HCT116 (cell line): Measurements from ENCODE around the gene ZNF322. TPM values are rescaled to one million over a fixed set of nuclear protein-coding genes. Genes with fewer than 3 reads are reported as not detected.

Experiments used
- ATAC-seq: fragments of 200-7000 bp; cut with Tn5 transposase; 2 replicates; pipeline ENCODE4 v1.9.1; 2020; ENCODE audit warnings: mild to moderate bottlenecking, moderate library complexity
- BruUV-seq: library from RNA; stranded (reverse); fragments of 400-500 nt; replicated peaks from 2 replicates; lab custom pipeline; 2021; lab: Mats Ljungman, UMichigan
- CTCF ChIA-PET: fragments of 300-600 bp; sonication (Branson Sonifier 250); formaldehyde crosslinking; loops from one replicate; lab custom pipeline; 2021; ENCODE audit warnings: antibody characterized with exemption; lab: Charles Lee
- POLR2A ChIA-PET: fragments of 300-600, 350-600 bp; sonication (Branson Sonifier 250); formaldehyde crosslinking; loops from one replicate; lab custom pipeline; 2021; ENCODE audit warnings: antibody characterized with exemption; lab: Charles Lee
- RAD21 ChIA-PET, 2 experiments: fragments of 300-600 bp; sonication (Branson Sonifier 250); formaldehyde crosslinking; loops; one replicate each; lab custom pipeline; 2023; ENCODE audit warnings: low total read pairs in 2 of 2; ENCODE audit not compliant: uncharacterized antibody in 2 of 2, unreplicated experiment in 2 of 2, low non-redundant PET in 1 of 2; lab: Charles Lee
- DNase-seq: peaks from one replicate; pipeline ENCODE4 v3.0.0-alpha.2; 2010; ENCODE audit warnings: low read depth, low spot score
- H2AFZ ChIP-seq: fragments of 200-600 bp; shearing (Covaris generic), sonication (generic); 2 replicates; pipeline ENCODE4 v1.6.1; 2017; ENCODE audit warnings: low read depth, mixed run types, mixed read lengths, antibody characterized with exemption, low read length; ENCODE audit not compliant: poor library complexity, severe bottlenecking
- H3K27ac ChIP-seq: 2 replicates; pipeline ENCODE4 v1.5.1; 2012; ENCODE audit warnings: low read depth, low read length
- H3K27me3 ChIP-seq: fragments of 200-600 bp; sonication (generic); 2 replicates; pipeline ENCODE4 v1.6.1; 2016; ENCODE audit warnings: mixed run types, low read length, mixed read lengths; ENCODE audit not compliant: insufficient read depth
- H3K36me3 ChIP-seq, 2 experiments: fragments of 200-500 bp in 1 of 2; fragments of 200-600 bp in 1 of 2; sonication (Bioruptor generic) in 1 of 2; sonication (generic) in 1 of 2; 2 replicates each; pipeline versions ENCODE4 v1.5.1 to v1.6.1; 2014 to 2016; ENCODE audit warnings: low read length in 2 of 2, inconsistent platforms in 1 of 2, mixed read lengths in 1 of 2, mixed run types in 1 of 2; ENCODE audit not compliant: insufficient read depth in 2 of 2, control insufficient read depth in 1 of 2
- H3K4me1 ChIP-seq, 2 experiments: fragments of 200-600 bp in 1 of 2; sonication (generic) in 1 of 2; 2 replicates each; pipeline versions ENCODE4 v1.5.1 to v1.6.1; 2012 to 2017; ENCODE audit warnings: low read length in 2 of 2, inconsistent platforms in 1 of 2, mild to moderate bottlenecking in 1 of 2, mixed read lengths in 1 of 2, mixed run types in 1 of 2, moderate library complexity in 1 of 2; ENCODE audit not compliant: insufficient read depth in 2 of 2, control insufficient read depth in 1 of 2
- H3K4me2 ChIP-seq: fragments of 200-600 bp; sonication (generic); 2 replicates; pipeline ENCODE4 v1.6.1; 2017; ENCODE audit warnings: mixed run types, low read length, mixed read lengths
- H3K4me3 ChIP-seq, 2 experiments: fragments of 200-600 bp in 1 of 2; sonication (generic) in 1 of 2; replicated peaks in 1 of 2; 2 replicates each; pipeline ENCODE4 v1.5.1; 2011 to 2016; ENCODE audit warnings: low read length in 2 of 2, control low read depth in 1 of 2, low read depth in 1 of 2, mild to moderate bottlenecking in 1 of 2, mixed read lengths in 1 of 2, mixed run types in 1 of 2
- H3K79me2 ChIP-seq: fragments of 200-600 bp; sonication (generic); 2 replicates; pipeline ENCODE4 v1.6.1; 2017; ENCODE audit warnings: mild to moderate bottlenecking, mixed run types, low read length, moderate library complexity, mixed read lengths; ENCODE audit not compliant: insufficient read depth
- H3K9ac ChIP-seq: fragments of 200-600 bp; sonication (generic); 2 replicates; pipeline ENCODE4 v1.6.1; 2016; ENCODE audit warnings: low read length, mixed read lengths
- H3K9me2 ChIP-seq: fragments of 200-600 bp; sonication (generic), shearing (Covaris generic); 2 replicates; pipeline ENCODE4 v1.6.1; 2017; ENCODE audit warnings: mixed run types, mild to moderate bottlenecking, moderate library complexity; ENCODE audit not compliant: insufficient read depth
- H3K9me3 ChIP-seq, 2 experiments: fragments of 200-500 bp in 1 of 2; fragments of 200-600 bp in 1 of 2; sonication (Bioruptor generic) in 1 of 2; sonication (generic) in 1 of 2; 2 replicates each; pipeline ENCODE4 v1.6.1; 2014 to 2017; ENCODE audit warnings: low read length in 2 of 2, mixed read lengths in 2 of 2, inconsistent platforms in 1 of 2, low read depth in 1 of 2, mild to moderate bottlenecking in 1 of 2, mixed run types in 1 of 2, moderate library complexity in 1 of 2; ENCODE audit not compliant: control insufficient read depth in 1 of 2, insufficient read depth in 1 of 2
- H4K20me1 ChIP-seq: fragments of 200-600 bp; sonication (generic), shearing (Covaris generic); 2 replicates; pipeline ENCODE4 v1.6.1; 2017; ENCODE audit warnings: mixed run types, mild to moderate bottlenecking, moderate library complexity; ENCODE audit not compliant: insufficient read depth
- CBX3 ChIP-seq: IDR thresholded peaks from 2 replicates; pipeline ENCODE4 v1.6.1; 2012; ENCODE audit warnings: low read depth
- CEBPB ChIP-seq: IDR thresholded peaks from 2 replicates; pipeline ENCODE4 v1.6.1; 2012; ENCODE audit warnings: low read depth
- ELF1 ChIP-seq: IDR thresholded peaks from 2 replicates; pipeline ENCODE4 v1.6.1; 2012; ENCODE audit warnings: low read depth, borderline replicate concordance
- EZH2 ChIP-seq: fragments of 200-600 bp; sonication (generic); IDR thresholded peaks from 2 replicates; pipeline ENCODE4 v1.6.1; 2017; ENCODE audit warnings: antibody characterized with exemption, mixed run types
- EZH2phosphoT487 ChIP-seq: fragments of 200-600 bp; IDR thresholded peaks from 2 replicates; pipeline ENCODE4 v1.6.1; 2018; ENCODE audit warnings: antibody characterized with exemption, borderline replicate concordance
- JUND ChIP-seq: IDR thresholded peaks from 2 replicates; pipeline ENCODE4 v1.6.1; 2012
- MAX ChIP-seq: IDR thresholded peaks from 2 replicates; pipeline ENCODE4 v1.6.1; 2012
- POLR2A ChIP-seq: IDR thresholded peaks from 2 replicates; pipeline ENCODE4 v1.7.0; 2011; ENCODE audit warnings: borderline replicate concordance; ENCODE audit not compliant: insufficient read depth, insufficient read length; ENCODE audit errors: extremely low read depth
- POLR2AphosphoS5 ChIP-seq: IDR thresholded peaks from 2 replicates; pipeline ENCODE4 v1.6.1; 2011; ENCODE audit warnings: mild to moderate bottlenecking, low read depth, low read length, moderate library complexity
- SIN3A ChIP-seq: IDR thresholded peaks from 2 replicates; pipeline ENCODE4 v1.6.1; 2012; ENCODE audit warnings: low read depth
- SP1 ChIP-seq: IDR thresholded peaks from 2 replicates; pipeline ENCODE4 v1.6.1; 2012; ENCODE audit warnings: low read depth
- YY1 ChIP-seq: IDR thresholded peaks from 2 replicates; pipeline ENCODE4 v1.6.1; 2011; ENCODE audit warnings: low read length, low read depth, moderate library complexity, mild to moderate bottlenecking; ENCODE audit not compliant: insufficient replicate concordance; ENCODE audit errors: extremely low read depth
- ZBTB33 ChIP-seq: IDR thresholded peaks from 2 replicates; pipeline ENCODE4 v1.6.1; 2011; ENCODE audit warnings: mild to moderate bottlenecking, low read length, moderate library complexity; ENCODE audit not compliant: insufficient replicate concordance; ENCODE audit errors: extremely low read depth
- ZFX ChIP-seq: fragments of 450-650 bp; IDR thresholded peaks from 2 replicates; pipeline ENCODE4 v1.6.1; 2017
- intact Hi-C: fragments of 100-400 bp; cut with micrococcal nuclease; formaldehyde crosslinking; loops from 2 replicates; pipeline ENCODE4 v1.10.0; 2022
- total RNA-seq: library from RNA; stranded (reverse); gene quantifications from one replicate; pipeline ENCODE4 v1.2.1, GENCODE V29; 2021; ENCODE audit not compliant: unreplicated experiment
- TF ChIP-seq, protein P1 (sequence below), 3 experiments: fragments of 200-600 bp in 1 of 3; sonication (generic) in 1 of 3; IDR thresholded peaks in 2 of 3; conservative IDR thresholded peaks in 1 of 3; 2 replicates each; pipeline ENCODE4 v1.5.1; 2012 to 2017; ENCODE audit warnings: low read depth in 2 of 3, low read length in 2 of 3, antibody characterized with exemption in 1 of 3, borderline replicate concordance in 1 of 3, control low read depth in 1 of 3, mild to moderate bottlenecking in 1 of 3, mixed read lengths in 1 of 3, mixed run types in 1 of 3, moderate library complexity in 1 of 3; ENCODE audit not compliant: insufficient read depth in 1 of 3
- TF ChIP-seq, protein P2 (sequence below): IDR thresholded peaks from 2 replicates; pipeline ENCODE4 v1.6.1; 2012; ENCODE audit warnings: low read depth

The ZNF322 gene
- total RNA-seq, 1 experiment from 2014 or later: 22.9 TPM

DNA sequence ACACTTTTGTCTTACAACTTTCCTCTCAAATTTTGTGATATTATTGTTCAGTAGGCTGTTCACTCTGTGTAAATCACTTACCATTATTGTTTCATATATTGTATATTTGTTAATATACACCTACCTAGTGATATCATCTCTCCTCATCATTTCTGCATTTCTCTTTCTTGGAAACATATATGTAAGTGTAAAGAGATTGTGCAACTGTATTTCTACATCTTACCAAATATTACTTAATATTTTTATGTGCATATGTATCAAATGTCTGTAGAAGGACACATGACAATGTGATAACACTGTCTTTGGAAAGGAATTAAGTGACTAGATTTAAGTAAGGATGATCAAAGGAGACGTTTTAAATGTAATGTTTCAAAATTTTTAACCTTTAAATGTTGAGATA is 30.2 kb downstream of the ZNF322 start:
- no peaks in the 10 kb centered on the region for H3K27me3 ChIP-seq
- H3K4me3 ChIP-seq: no peak overlapping the region
- TF ChIP-seq, protein P1, sequence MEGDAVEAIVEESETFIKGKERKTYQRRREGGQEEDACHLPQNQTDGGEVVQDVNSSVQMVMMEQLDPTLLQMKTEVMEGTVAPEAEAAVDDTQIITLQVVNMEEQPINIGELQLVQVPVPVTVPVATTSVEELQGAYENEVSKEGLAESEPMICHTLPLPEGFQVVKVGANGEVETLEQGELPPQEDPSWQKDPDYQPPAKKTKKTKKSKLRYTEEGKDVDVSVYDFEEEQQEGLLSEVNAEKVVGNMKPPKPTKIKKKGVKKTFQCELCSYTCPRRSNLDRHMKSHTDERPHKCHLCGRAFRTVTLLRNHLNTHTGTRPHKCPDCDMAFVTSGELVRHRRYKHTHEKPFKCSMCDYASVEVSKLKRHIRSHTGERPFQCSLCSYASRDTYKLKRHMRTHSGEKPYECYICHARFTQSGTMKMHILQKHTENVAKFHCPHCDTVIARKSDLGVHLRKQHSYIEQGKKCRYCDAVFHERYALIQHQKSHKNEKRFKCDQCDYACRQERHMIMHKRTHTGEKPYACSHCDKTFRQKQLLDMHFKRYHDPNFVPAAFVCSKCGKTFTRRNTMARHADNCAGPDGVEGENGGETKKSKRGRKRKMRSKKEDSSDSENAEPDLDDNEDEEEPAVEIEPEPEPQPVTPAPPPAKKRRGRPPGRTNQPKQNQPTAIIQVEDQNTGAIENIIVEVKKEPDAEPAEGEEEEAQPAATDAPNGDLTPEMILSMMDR (IDR thresholded peaks at IDR 0.05 in 2 of 3, conservative IDR thresholded peaks at IDR 0.05 in 1 of 3; ENCODE audit: borderline replicate concordance in 1 of 3, insufficient read depth in 1 of 3, low read depth in 2 of 3, low read length in 2 of 3): no peak
- no peak for TF ChIP-seq MAX
- no peak for TF ChIP-seq EZH2phosphoT487
- TF ChIP-seq POLR2A: no peak
- TF ChIP-seq SP1: no peak
- TF ChIP-seq EZH2: no peak
- TF ChIP-seq JUND: no peak
- TF ChIP-seq ZFX: no peak
- TF ChIP-seq CEBPB: no peak
- no peak for TF ChIP-seq CBX3
- TF ChIP-seq POLR2AphosphoS5: no peak
- no peak for TF ChIP-seq ELF1
- no peak for TF ChIP-seq SIN3A
- TF ChIP-seq, protein P2, sequence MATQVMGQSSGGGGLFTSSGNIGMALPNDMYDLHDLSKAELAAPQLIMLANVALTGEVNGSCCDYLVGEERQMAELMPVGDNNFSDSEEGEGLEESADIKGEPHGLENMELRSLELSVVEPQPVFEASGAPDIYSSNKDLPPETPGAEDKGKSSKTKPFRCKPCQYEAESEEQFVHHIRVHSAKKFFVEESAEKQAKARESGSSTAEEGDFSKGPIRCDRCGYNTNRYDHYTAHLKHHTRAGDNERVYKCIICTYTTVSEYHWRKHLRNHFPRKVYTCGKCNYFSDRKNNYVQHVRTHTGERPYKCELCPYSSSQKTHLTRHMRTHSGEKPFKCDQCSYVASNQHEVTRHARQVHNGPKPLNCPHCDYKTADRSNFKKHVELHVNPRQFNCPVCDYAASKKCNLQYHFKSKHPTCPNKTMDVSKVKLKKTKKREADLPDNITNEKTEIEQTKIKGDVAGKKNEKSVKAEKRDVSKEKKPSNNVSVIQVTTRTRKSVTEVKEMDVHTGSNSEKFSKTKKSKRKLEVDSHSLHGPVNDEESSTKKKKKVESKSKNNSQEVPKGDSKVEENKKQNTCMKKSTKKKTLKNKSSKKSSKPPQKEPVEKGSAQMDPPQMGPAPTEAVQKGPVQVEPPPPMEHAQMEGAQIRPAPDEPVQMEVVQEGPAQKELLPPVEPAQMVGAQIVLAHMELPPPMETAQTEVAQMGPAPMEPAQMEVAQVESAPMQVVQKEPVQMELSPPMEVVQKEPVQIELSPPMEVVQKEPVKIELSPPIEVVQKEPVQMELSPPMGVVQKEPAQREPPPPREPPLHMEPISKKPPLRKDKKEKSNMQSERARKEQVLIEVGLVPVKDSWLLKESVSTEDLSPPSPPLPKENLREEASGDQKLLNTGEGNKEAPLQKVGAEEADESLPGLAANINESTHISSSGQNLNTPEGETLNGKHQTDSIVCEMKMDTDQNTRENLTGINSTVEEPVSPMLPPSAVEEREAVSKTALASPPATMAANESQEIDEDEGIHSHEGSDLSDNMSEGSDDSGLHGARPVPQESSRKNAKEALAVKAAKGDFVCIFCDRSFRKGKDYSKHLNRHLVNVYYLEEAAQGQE: no peak
- TF ChIP-seq YY1: no peak
- TF ChIP-seq ZBTB33: no peak
- H3K4me1 ChIP-seq: no peaks in the 10 kb centered on the region
- peaks cover 0 to 10% of the 10 kb centered on the region in 2 experiments; a peak in 1 of 4 replicates for H3K9me3 ChIP-seq
- ChIA-PET RAD21 (no interaction called here), POLR2A (no interaction called here), CTCF (no interaction called here)
- no peak for DNase-seq
- no peak overlapping the region for H3K9ac ChIP-seq
- H3K4me2 ChIP-seq: no peak overlapping the region
- H2AFZ ChIP-seq: no peak overlapping the region
- H3K36me3 ChIP-seq: peaks cover 3% of the 10 kb centered on the region in 2 experiments; a peak in 1 of 4 replicates
- no peaks in the 10 kb centered on the region for H4K20me1 ChIP-seq
- BruUV-seq: no TSS peak
- intact Hi-C loops: no loop called here
- H3K27ac ChIP-seq: no peak overlapping the region
- H3K9me2 ChIP-seq: no peaks in the 10 kb centered on the region
- no peak for ATAC-seq
- no peaks in the 10 kb centered on the region for H3K79me2 ChIP-seq
